Rectal smooth muscle tissue (tissue), 1 donor: ENCODE measurements around the gene NDUFV2.
"Not testable (repeated sequence)": the region's sequence is repeated elsewhere in the genome, so short reads cannot be mapped to it uniquely, and the experiment has no call there.

ENCODE experiments used
- H3K27ac ChIP-seq: one replicate; pipeline ENCODE4 v1.7.0; 2013; ENCODE audit warnings: low read depth, low read length, inconsistent platforms
- H3K27me3 ChIP-seq: one replicate; pipeline ENCODE4 v1.7.0; 2013; ENCODE audit warnings: low read length; ENCODE audit not compliant: control insufficient read depth, insufficient read depth
- H3K36me3 ChIP-seq: one replicate; pipeline ENCODE4 v1.7.0; 2013; ENCODE audit warnings: low read length; ENCODE audit not compliant: control insufficient read depth, insufficient read depth
- H3K4me1 ChIP-seq: one replicate; pipeline ENCODE4 v1.7.0; 2013; ENCODE audit warnings: low read length; ENCODE audit not compliant: control insufficient read depth, insufficient read depth
- H3K4me3 ChIP-seq: one replicate; pipeline ENCODE4 v1.7.0; 2013; ENCODE audit warnings: low read length
- H3K9ac ChIP-seq: one replicate; pipeline ENCODE4 v1.7.0; 2013; ENCODE audit warnings: low read length

Gene NDUFV2

DNA sequence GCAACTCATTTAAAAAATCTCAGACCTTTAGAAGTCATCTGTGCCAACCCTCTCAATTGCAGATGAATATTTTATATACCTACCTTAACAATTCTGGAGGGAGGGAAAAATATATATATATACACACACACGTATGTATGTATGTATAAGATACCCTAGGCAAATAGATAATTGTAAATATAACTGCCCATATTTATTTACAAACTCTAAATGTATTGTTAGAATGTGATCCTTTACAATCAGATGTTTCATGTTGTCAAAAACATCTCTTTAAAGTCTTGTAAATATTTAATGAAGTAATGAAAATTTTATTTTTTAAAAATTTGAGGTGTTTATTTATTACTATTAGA, 45.7 kb downstream of the NDUFV2 start:
- Histone ChIP-seq H3K36me3 (no peaks in the 10 kb centered on the region), H3K9ac (no peak overlapping the region), H3K27ac (no peak overlapping the region)

DNA sequence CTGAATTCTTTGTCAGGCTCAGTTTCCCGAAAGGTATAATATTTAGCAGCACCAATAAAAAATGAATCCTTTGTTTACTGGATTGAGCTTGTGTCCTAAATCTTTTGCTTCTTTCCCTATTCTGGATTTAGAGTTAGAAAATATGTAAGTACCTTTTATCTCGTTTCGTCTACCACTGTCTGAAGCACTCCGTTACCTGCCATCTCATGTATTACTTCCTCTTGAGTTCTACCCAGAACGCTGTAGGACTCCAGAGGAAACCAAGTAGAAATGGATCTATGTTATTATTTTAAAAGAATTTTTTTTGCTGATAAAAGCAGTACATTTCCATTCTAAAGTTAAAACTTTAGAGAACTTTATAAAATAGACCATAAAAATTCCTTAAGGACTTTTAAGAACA, 47.6 kb downstream of the NDUFV2 start:
- H3K4me1 ChIP-seq = peaks cover 20% of the 10 kb centered on the region

More for the DNA sequence above, 45.7 kb downstream of the NDUFV2 start:
- Histone ChIP-seq H3K4me3 (no peak overlapping the region), H3K4me1 (peaks cover 20% of the 10 kb centered on the region), H3K27me3 (no peaks in the 10 kb centered on the region)

GRCh38 chr18:9153256-9153655, 50.8 kb downstream of the NDUFV2 start:
- Histone ChIP-seq H3K9ac (no peak overlapping the region), H3K27me3 (no peaks in the 10 kb centered on the region), H3K4me3 (no peak overlapping the region), H3K27ac (no peak overlapping the region), H3K4me1 (peaks cover 4% of the 10 kb centered on the region), H3K36me3 (no peaks in the 10 kb centered on the region)

More for the DNA sequence above, 47.6 kb downstream of the NDUFV2 start:
- Histone ChIP-seq H3K4me3 (no peak overlapping the region), H3K27ac (no peak overlapping the region), H3K36me3 (no peaks in the 10 kb centered on the region), H3K27me3 (no peaks in the 10 kb centered on the region), H3K9ac (no peak overlapping the region)

GRCh38 chr18:9156604-9157249, 54.2 kb downstream of the NDUFV2 start:
- no peaks in the 10 kb centered on the region for H3K36me3 ChIP-seq
- H3K27me3 ChIP-seq = no peaks in the 10 kb centered on the region
- H3K4me3 ChIP-seq = no peak overlapping the region
- H3K9ac ChIP-seq = no peak overlapping the region
- H3K27ac ChIP-seq = no peak overlapping the region
- H3K4me1 ChIP-seq = no peaks in the 10 kb centered on the region

DNA sequence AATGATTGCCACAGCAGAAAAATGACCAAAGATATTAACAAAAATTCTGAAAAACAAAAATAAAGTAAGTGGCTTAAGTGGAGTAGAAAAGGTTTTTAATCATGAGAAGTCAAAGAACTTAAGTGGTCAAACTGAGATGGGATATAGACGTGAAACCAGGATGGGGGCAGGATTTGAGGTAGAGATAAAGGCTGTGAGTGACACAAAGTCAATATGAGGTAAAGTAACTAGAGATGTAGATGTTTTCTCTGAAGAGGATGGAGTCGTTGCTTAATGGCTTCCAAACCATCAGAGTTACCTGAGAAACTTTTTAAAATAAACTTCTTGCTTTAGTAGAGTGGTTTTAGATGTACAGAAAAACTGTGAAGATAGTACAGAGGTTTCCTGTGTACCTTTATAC, 55.3 kb downstream of the NDUFV2 start:
- Histone ChIP-seq H3K27me3 (no peaks in the 10 kb centered on the region), H3K4me1 (no peaks in the 10 kb centered on the region), H3K36me3 (no peaks in the 10 kb centered on the region), H3K9ac (no peak overlapping the region), H3K4me3 (no peak overlapping the region), H3K27ac (no peak overlapping the region)

DNA sequence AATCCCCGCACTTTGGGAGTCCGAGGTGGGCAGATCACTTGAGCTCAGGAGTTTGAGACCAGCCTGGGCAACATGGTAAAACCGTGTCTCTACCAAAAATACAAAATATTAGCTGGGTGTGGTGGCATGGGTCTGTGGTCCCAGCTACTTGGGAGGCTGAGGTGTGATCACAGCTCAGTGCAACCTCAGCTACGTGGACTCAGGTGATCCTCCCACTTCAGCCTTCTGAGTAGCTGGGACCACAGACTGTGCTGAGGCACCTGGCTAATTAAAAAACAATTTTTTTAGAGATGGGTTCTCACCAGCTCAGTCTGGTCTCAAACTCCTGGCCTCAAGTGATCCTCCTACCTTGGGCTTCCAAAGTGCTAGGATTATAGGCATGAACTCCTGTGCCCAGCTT, 57.5 kb downstream of the NDUFV2 start:
- Histone ChIP-seq H3K4me1 (no peaks in the 10 kb centered on the region), H3K27ac (no peak overlapping the region), H3K9ac (no peak overlapping the region), H3K27me3 (no peaks in the 10 kb centered on the region), H3K4me3 (no peak overlapping the region), H3K36me3 (no peaks in the 10 kb centered on the region)

GRCh38 chr18:9162663-9163062, 60.2 kb downstream of the NDUFV2 start:
- not testable (repeated sequence) for H3K27me3 ChIP-seq, H3K27ac ChIP-seq, H3K36me3 ChIP-seq, H3K4me1 ChIP-seq, H3K9ac ChIP-seq, H3K4me3 ChIP-seq

GRCh38 chr18:9164149-9164548, 61.6 kb downstream of the NDUFV2 start:
- H3K9ac ChIP-seq, H3K27ac ChIP-seq, H3K27me3 ChIP-seq, H3K4me3 ChIP-seq, H3K4me1 ChIP-seq, H3K36me3 ChIP-seq: not testable (repeated sequence)

GRCh38 chr18:9165883-9166282, 63.4 kb downstream of the NDUFV2 start:
- not testable (repeated sequence) for H3K27me3 ChIP-seq, H3K4me1 ChIP-seq, H3K36me3 ChIP-seq, H3K4me3 ChIP-seq, H3K9ac ChIP-seq, H3K27ac ChIP-seq

DNA sequence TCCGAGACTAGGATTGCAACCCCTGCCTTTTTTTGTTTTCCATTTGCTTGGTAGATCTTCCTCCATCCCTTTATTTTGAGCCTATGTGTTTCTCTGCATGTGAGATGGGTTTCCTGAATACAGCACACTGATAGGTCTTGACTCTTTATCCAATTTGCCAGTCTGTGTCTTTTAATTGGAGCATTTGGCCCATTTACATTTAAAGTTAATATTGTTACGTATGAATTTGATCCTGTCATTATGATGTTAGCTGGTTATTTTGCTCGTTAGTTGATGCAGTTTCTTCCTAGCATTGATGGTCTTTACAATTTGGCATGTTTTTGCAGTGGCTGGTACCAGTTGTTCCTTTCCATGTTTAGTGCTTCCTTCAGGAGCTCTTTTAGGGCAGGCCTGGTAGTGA, 67.0 kb downstream of the NDUFV2 start:
- H3K9ac ChIP-seq, H3K36me3 ChIP-seq, H3K4me1 ChIP-seq, H3K4me3 ChIP-seq, H3K27ac ChIP-seq, H3K27me3 ChIP-seq: not testable (repeated sequence)

DNA sequence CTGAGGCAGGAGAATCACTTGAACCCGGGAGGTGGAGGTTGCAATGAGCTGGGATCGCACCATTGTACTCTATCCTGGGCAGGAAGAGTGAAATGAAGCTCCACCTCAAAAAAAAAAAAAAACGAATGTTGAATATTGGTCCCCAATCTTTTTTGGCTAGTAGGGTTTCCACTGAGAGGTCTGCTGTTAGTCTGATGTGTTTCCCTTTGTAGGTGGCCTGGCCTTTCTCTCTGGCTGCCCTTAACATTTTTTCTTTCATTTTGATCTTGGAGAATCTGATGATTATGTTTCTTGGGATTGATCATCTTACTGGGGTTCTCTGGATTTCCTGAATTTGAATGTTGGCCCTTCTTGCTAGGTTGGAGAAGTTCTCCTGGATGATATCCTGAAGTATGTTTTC, 69.4 kb downstream of the NDUFV2 start:
- not testable (repeated sequence) for H3K36me3 ChIP-seq, H3K27me3 ChIP-seq, H3K4me1 ChIP-seq, H3K9ac ChIP-seq, H3K4me3 ChIP-seq, H3K27ac ChIP-seq

DNA sequence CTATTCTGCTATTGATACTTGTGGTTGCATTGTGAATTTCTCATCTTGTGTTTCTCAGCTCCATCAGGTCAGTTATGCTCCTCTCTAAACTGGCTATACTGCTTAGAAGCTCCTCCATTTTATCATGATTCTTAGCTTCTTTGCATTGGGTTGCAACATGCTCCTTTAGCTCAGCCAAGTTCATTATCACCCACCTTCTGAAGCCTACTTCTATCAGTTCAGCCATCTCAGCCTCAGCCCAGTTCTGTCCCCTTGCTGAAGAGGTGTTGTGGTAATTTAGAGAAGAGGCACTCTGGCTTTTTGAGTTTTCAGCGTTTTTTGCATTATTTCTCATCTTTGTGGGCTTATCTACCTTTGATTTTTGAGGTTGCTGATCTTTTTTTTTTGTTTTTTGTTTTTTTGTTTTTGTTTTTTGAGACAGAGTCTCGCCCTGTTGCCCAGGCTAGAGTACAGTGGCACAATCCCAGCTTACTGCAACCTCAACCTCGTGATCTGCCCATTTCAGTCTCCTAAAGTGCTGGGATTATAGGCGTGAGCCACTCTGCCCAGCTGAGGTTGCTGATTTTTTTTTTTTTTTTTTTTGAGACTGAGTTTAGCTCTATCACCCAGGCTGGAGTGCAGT, 70.1 kb downstream of the NDUFV2 start:
- no peak overlapping the region for H3K27ac ChIP-seq
- no peak overlapping the region for H3K4me3 ChIP-seq
- H3K27me3 ChIP-seq = no peaks in the 10 kb centered on the region
- H3K9ac ChIP-seq = no peak overlapping the region
- no peaks in the 10 kb centered on the region for H3K4me1 ChIP-seq
- H3K36me3 ChIP-seq = no peaks in the 10 kb centered on the region

GRCh38 chr18:9173770-9174233, 71.3 kb downstream of the NDUFV2 start:
- no peaks in the 10 kb centered on the region for H3K27me3 ChIP-seq
- H3K27ac ChIP-seq = no peak overlapping the region
- H3K4me1 ChIP-seq = peaks cover 2% of the 10 kb centered on the region

More at GRCh38 chr18:9173770-9174233, 71.3 kb downstream of the NDUFV2 start:
- H3K4me3 ChIP-seq = no peak overlapping the region
- H3K9ac ChIP-seq = no peak overlapping the region
- H3K36me3 ChIP-seq = no peaks in the 10 kb centered on the region
